K562 (cell line): Measurements from ENCODE around the gene PIEZO2. TPM values are rescaled to one million over a fixed set of nuclear protein-coding genes. Genes with fewer than 3 reads are reported as not detected.

Experiments
- ATAC-seq: fragments of 200-7000 bp; cut with Tn5 transposase; 3 replicates; pipeline ENCODE4 v1.9.1; 2020; ENCODE audit warnings: moderate library complexity
- BruUV-seq: library from RNA; stranded (reverse); fragments of 400-500 nt; replicated peaks from 2 replicates; lab custom pipeline; 2021; lab: Mats Ljungman, UMichigan
- CTCF ChIA-PET: fragments of 300-600 bp; formaldehyde crosslinking; extraction: SDS; loops from one replicate; lab custom pipeline; 2021; ENCODE audit warnings: low intra/inter-chr PET ratio; lab: Yijun Ruan, JAX
- POLR2A ChIA-PET: fragments of 300-600, 350-650 bp; sonication (Branson Sonifier 250); formaldehyde crosslinking; extraction: SDS; loops from one replicate; lab custom pipeline; 2021; ENCODE audit warnings: antibody characterized with exemption, inconsistent platforms; lab: Yijun Ruan, JAX
- DNase-seq, 4 experiments: peaks; one replicate each; pipeline versions ENCODE4 v3.0.0 to v3.0.0-alpha.2; 2011 to 2018; ENCODE audit warnings: low spot score in 3 of 4, mixed read lengths in 3 of 4; ENCODE audit errors: extremely low read depth in 1 of 4
- FAIRE-seq: peaks from 2 replicates; lab custom pipeline; 2011; peaks lifted over from hg19 to GRCh38; lab: Jason Lieb, UNC
- H2AFZ ChIP-seq: 2 replicates; pipeline ENCODE4 v1.6.0; 2011; ENCODE audit warnings: low read depth, low read length, control low read depth, inconsistent platforms
- H3K27ac ChIP-seq: fragments of 200-600 bp; 3 replicates; pipeline ENCODE4 v1.8.0; 2011; ENCODE audit warnings: low read depth, mild to moderate bottlenecking, control low read depth, inconsistent platforms, low read length, moderate library complexity, mixed read lengths; ENCODE audit errors: extremely low read depth
- H3K27me3 ChIP-seq, 2 experiments: fragments of 300-600 bp in 1 of 2; 2 replicates in 1 of 2; 3 replicates in 1 of 2; pipeline versions ENCODE4 v1.6.0 to v1.8.0; 2011; ENCODE audit warnings: inconsistent platforms in 2 of 2, low read length in 2 of 2, mild to moderate bottlenecking in 1 of 2, mixed read lengths in 1 of 2, moderate library complexity in 1 of 2; ENCODE audit not compliant: control insufficient read depth in 2 of 2, insufficient read depth in 2 of 2
- H3K36me3 ChIP-seq: fragments of 300-600 bp; 3 replicates; pipeline ENCODE4 v1.8.0; 2011; ENCODE audit warnings: mild to moderate bottlenecking, low read length, inconsistent platforms; ENCODE audit not compliant: control insufficient read depth, insufficient read depth
- H3K4me1 ChIP-seq, 2 experiments: fragments of 200-600 bp in 1 of 2; replicated peaks in 1 of 2; 2 replicates in 1 of 2; 3 replicates in 1 of 2; pipeline versions ENCODE4 v1.5.1 to v1.8.0; 2011; ENCODE audit warnings: inconsistent platforms in 2 of 2, low read length in 2 of 2, mild to moderate bottlenecking in 1 of 2, mixed read lengths in 1 of 2, moderate library complexity in 1 of 2; ENCODE audit not compliant: control insufficient read depth in 2 of 2, insufficient read depth in 2 of 2
- H3K4me2 ChIP-seq: 2 replicates; pipeline ENCODE4 v1.6.1; 2011; ENCODE audit warnings: low read length, control low read depth, inconsistent platforms, mixed read lengths; ENCODE audit not compliant: insufficient read depth
- H3K4me3 ChIP-seq: fragments of 200-600 bp; sonication (generic), shearing (Covaris generic); 2 replicates; pipeline ENCODE4 v1.5.1; 2016; ENCODE audit warnings: control low read depth, inconsistent platforms
- H3K79me2 ChIP-seq: fragments of 200-600 bp; 3 replicates; pipeline ENCODE4 v1.8.0; 2011; ENCODE audit warnings: low read length, inconsistent platforms; ENCODE audit not compliant: control insufficient read depth, insufficient read depth
- H3K9ac ChIP-seq, 2 experiments: 2 replicates each; pipeline versions ENCODE4 v1.6.0 to v1.6.1; 2011; ENCODE audit warnings: low read depth in 2 of 2, low read length in 2 of 2, control low read depth in 1 of 2, inconsistent platforms in 1 of 2, mild to moderate bottlenecking in 1 of 2, mixed read lengths in 1 of 2; ENCODE audit not compliant: insufficient read depth in 1 of 2
- H3K9me1 ChIP-seq: one replicate; pipeline ENCODE4 v1.6.0; 2011; ENCODE audit warnings: inconsistent platforms, mild to moderate bottlenecking, low read length, moderate library complexity; ENCODE audit not compliant: control insufficient read depth, insufficient read depth
- H3K9me3 ChIP-seq: replicated peaks from 2 replicates; pipeline ENCODE4 v1.5.1; 2011; ENCODE audit warnings: low read depth, low read length, inconsistent platforms; ENCODE audit not compliant: control insufficient read depth, insufficient read depth
- H4K20me1 ChIP-seq: replicated peaks from 2 replicates; pipeline ENCODE4 v1.6.1; 2011; ENCODE audit warnings: low read length, inconsistent platforms, mixed read lengths; ENCODE audit not compliant: control insufficient read depth, insufficient read depth
- CBX8 ChIP-seq: fragments of 200-600 bp; sonication (generic); IDR thresholded peaks from 2 replicates; pipeline ENCODE4 v1.6.1; 2012; ENCODE audit warnings: borderline replicate concordance, mixed run types, low read depth, mild to moderate bottlenecking, moderate library complexity, mixed read lengths, low read length, control low read depth, inconsistent platforms; ENCODE audit not compliant: poor library complexity, severe bottlenecking; ENCODE audit errors: extremely low read depth
- CHD2 ChIP-seq: IDR thresholded peaks from 2 replicates; pipeline ENCODE4 v1.6.1; 2011; ENCODE audit warnings: low read depth, low read length
- DMBX1 ChIP-seq: fragments of 250-450 bp; sonication (Bioruptor Pico); IDR thresholded peaks from 2 replicates; pipeline ENCODE4 v1.8.0; 2022; ENCODE audit warnings: inconsistent platforms, mild to moderate bottlenecking, moderate library complexity, borderline replicate concordance
- EHMT2 ChIP-seq: fragments of 450-650 bp; IDR thresholded peaks from 2 replicates; pipeline ENCODE4 v1.6.1; 2018; ENCODE audit warnings: antibody characterized with exemption
- FOXJ2 ChIP-seq: fragments of 200-800 bp; sonication (Bioruptor generic); IDR thresholded peaks from 2 replicates; pipeline ENCODE4 v1.6.1; 2016; ENCODE audit warnings: missing genetic modification characterization, missing compliant biosample characterization
- GATA2 ChIP-seq: sonication (generic); formaldehyde crosslinking; IDR thresholded peaks from 2 replicates; pipeline ENCODE4 v1.4.0; 2020; ENCODE audit warnings: mild to moderate bottlenecking, missing genetic modification reagents
- KDM2B ChIP-seq: fragments of 250-450 bp; sonication (Bioruptor Pico); IDR thresholded peaks from 2 replicates; pipeline ENCODE4 v1.8.0; 2021; ENCODE audit warnings: mild to moderate bottlenecking, moderate library complexity
- MYBL2 ChIP-seq, 2 experiments: fragments of 450-650 bp in 1 of 2; sonication (generic) in 1 of 2; formaldehyde crosslinking in 1 of 2; IDR thresholded peaks; 2 replicates each; pipeline versions ENCODE4 v1.6.1 to v1.8.1; 2017 to 2022; ENCODE audit warnings: borderline replicate concordance in 1 of 2, inconsistent platforms in 1 of 2, low read depth in 1 of 2, mild to moderate bottlenecking in 1 of 2, missing genetic modification reagents in 1 of 2, moderate library complexity in 1 of 2
- NFIX ChIP-seq: fragments of 250-450 bp; sonication (Bioruptor Pico); IDR thresholded peaks from 2 replicates; pipeline ENCODE4 v1.4.0; 2020; ENCODE audit warnings: low read depth, mild to moderate bottlenecking, moderate library complexity
- OTX1 ChIP-seq: fragments of 450-650 bp; formaldehyde crosslinking; IDR thresholded peaks from 2 replicates; pipeline ENCODE4 v1.4.0; 2022; ENCODE audit warnings: mild to moderate bottlenecking
- PCBP1 ChIP-seq: fragments of 200-400 bp; formaldehyde crosslinking; IDR thresholded peaks from 2 replicates; pipeline ENCODE4 v1.6.1; 2018; ENCODE audit warnings: mild to moderate bottlenecking, low read depth, low read length; ENCODE audit not compliant: poor library complexity, severe bottlenecking
- ZNF561 ChIP-seq: fragments of 450-650 bp; formaldehyde crosslinking; conservative IDR thresholded peaks from 2 replicates; pipeline ENCODE4 v1.4.0; 2020; ENCODE audit warnings: mild to moderate bottlenecking, moderate library complexity
- ZNF780A ChIP-seq: fragments of 250-450 bp; sonication (Bioruptor Pico); IDR thresholded peaks from 2 replicates; pipeline ENCODE4 v1.5.0; 2021; ENCODE audit warnings: mild to moderate bottlenecking
- WGBS: fragments of 100-300 bp; shearing (Covaris generic); methylation state at CpG from one replicate; pipeline ENCODE4 v1.1.6; 2016; ENCODE audit warnings: low coverage, mixed read lengths; ENCODE audit not compliant: insufficient coverage; ENCODE audit errors: missing lambda C conversion rate; 5-methylcytosine and 5-hydroxymethylcytosine counted together
- in situ Hi-C: fragments of 300-500 bp; cut with MboI; formaldehyde crosslinking; loops from 4 replicates; pipeline ENCODE4 v1.15.0; 2018; ENCODE audit warnings: inconsistent platforms, mixed read lengths
- intact Hi-C: fragments of 100-400 bp; cut with micrococcal nuclease; formaldehyde crosslinking; loops from 2 replicates; pipeline ENCODE4 v1.14.2; 2022
- polyA plus RNA-seq, 8 experiments: library from polyadenylated mRNA; depleted of rRNA in 4 of 8; stranded (reverse) in 5 of 8; unstranded in 3 of 8; fragments of >200 nt; fragmentation: Nextera tagmentation in 2 of 8; fragmentation: Illumina TruSeq in 1 of 8; extraction: Ambion mirVana in 2 of 8; extraction: Trizol in 1 of 8; gene quantifications; 2 replicates each; pipeline versions ENCODE4 v1.2.1 to v1.2.3, GENCODE V29; 2011 to 2014; ENCODE audit warnings: inconsistent platforms in 1 of 8, missing spikeins in 1 of 8
- total RNA-seq, 7 experiments: library from RNA; depleted of rRNA in 6 of 7; stranded (reverse); fragments of >200 nt in 6 of 7; fragmentation: Illumina TruSeq in 2 of 7; extraction: Trizol in 2 of 7; gene quantifications; 2 replicates each; pipeline versions ENCODE4 v1.2.1 to v1.2.3, GENCODE V29; 2011 to 2021; ENCODE audit warnings: low replicate concordance in 1 of 7

The PIEZO2 gene
- total and polyA plus RNA-seq, 9 of the 15 experiments (the other 6 are each of a cell fraction or from before 2014, with no cell fraction given), result 0.54 to 4.1 (median 2.0) TPM

- intact Hi-C loops (no loop called here), in situ Hi-C loops (no loop called here)
- Histone ChIP-seq H3K4me2 (no peak overlapping the region), H3K36me3 (no peaks in the 10 kb centered on the region), H2AFZ (no peak overlapping the region), H3K9me3 (no peaks in the 10 kb centered on the region), H3K79me2 (no peaks in the 10 kb centered on the region), H3K27me3 (no peaks in the 10 kb centered on the region), H3K4me1 (no peaks in the 10 kb centered on the region), H4K20me1 (no peaks in the 10 kb centered on the region), H3K27ac (no peak overlapping the region), H3K9ac (no peak overlapping the region), H3K9me1 (no peaks in the 10 kb centered on the region), H3K4me3 (no peak overlapping the region)
- DNase-seq, result no peak
- no peak for TF ChIP-seq KDM2B
- no peak for TF ChIP-seq MYBL2 (IDR thresholded peaks at IDR 0.05; ENCODE audit: low read depth)
- TF ChIP-seq MYBL2 (CRISPR knock-in tag; IDR thresholded peaks at IDR 0.05; ENCODE audit: borderline replicate concordance), result no peak
- FAIRE-seq, result no peak
- ChIA-PET POLR2A (no interaction called here), CTCF (no interaction called here)
- BruUV-seq, result no TSS peak
- no peak for ATAC-seq
- 4% methylated on average over 2 of the region's 2 CpGs for WGBS
These were observed 159.9 kb downstream of the PIEZO2 start for GRCh38 chr18:10989486-10989885.

GRCh38 chr18:10985689-10986088 is 163.7 kb downstream of the PIEZO2 start:
- ChIA-PET POLR2A (interaction anchor here (0.7 kb wide), 1 partner anchor 20 kb away, joined by 3 read pairs; no protein-coding TSS in a partner anchor), CTCF (no interaction called here)
- no peak for FAIRE-seq
- TF ChIP-seq OTX1 (CRISPR knock-in tag), result no peak
- TF ChIP-seq EHMT2, result no peak
- no peak for TF ChIP-seq FOXJ2 (tag)
- TF ChIP-seq NFIX, result no peak
- no peak for TF ChIP-seq DMBX1
- TF ChIP-seq ZNF561, result no peak
- TF ChIP-seq ZNF780A, result no peak
- TF ChIP-seq GATA2 (CRISPR knock-in tag), result no peak
- TF ChIP-seq PCBP1, result no peak
- no peak for TF ChIP-seq CHD2
- TF ChIP-seq CBX8, result no peak

More at GRCh38 chr18:10985689-10986088, 163.7 kb downstream of the PIEZO2 start:
- Histone ChIP-seq H3K4me1 (no peaks in the 10 kb centered on the region), H3K4me3 (no peak overlapping the region), H3K9ac (no peak overlapping the region), H3K79me2 (no peaks in the 10 kb centered on the region), H2AFZ (no peak overlapping the region), H3K4me2 (no peak overlapping the region), H4K20me1 (no peaks in the 10 kb centered on the region), H3K9me3 (no peaks in the 10 kb centered on the region), H3K9me1 (no peaks in the 10 kb centered on the region), H3K36me3 (no peaks in the 10 kb centered on the region), H3K27me3 (no peaks in the 10 kb centered on the region), H3K27ac (no peak overlapping the region)
- in situ Hi-C loops, result no loop called here
- ATAC-seq, result no peak
- DNase-seq, result no peak
- 0% methylated on average over 2 of the region's 2 CpGs for WGBS
- BruUV-seq, result no TSS peak
- intact Hi-C loops, result no loop called here
